GM18907 (cell line): Measurements from ENCODE around the gene PDPK1.
"Not testable (repeated sequence)": the region's sequence is repeated elsewhere in the genome, so short reads cannot be mapped to it uniquely, and the experiment has no call there.

Source experiments
- ATAC-seq: cut with Tn5 transposase; IDR thresholded peaks from one replicate; pipeline ENCODE4 v1.9.1; 2021; ENCODE audit warnings: mild to moderate bottlenecking, moderate library complexity; ENCODE audit not compliant: unreplicated experiment

The PDPK1 gene

GRCh38 chr16:2585651-2586081, 47.8 kb downstream of the PDPK1 start:
- ATAC-seq = no peak

DNA sequence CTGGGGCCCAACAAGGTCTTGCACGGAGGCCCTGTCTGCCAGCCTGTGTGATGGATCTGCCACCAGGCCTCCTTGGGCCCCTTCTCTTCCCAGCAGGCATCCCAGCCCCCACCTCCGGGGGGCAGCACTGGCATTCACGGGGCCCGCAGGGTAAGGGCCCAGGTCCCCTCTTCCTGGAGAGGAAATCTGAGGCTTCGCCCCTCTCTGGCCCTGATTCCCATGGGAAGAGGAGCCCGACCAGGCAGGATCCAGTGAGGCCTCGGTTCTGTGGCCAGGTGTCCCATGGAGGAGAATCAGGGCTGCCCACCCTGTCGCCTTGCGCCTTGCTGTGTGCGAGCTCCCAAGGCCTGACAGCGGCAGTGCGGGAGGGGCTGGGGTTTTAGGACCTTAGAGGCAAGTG, 48.4 kb downstream of the PDPK1 start:
- ATAC-seq = no peak

GRCh38 chr16:2586901-2587480, 49.2 kb downstream of the PDPK1 start:
- no peak for ATAC-seq

- no peak for ATAC-seq
These were observed 50.2 kb downstream of the PDPK1 start for GRCh38 chr16:2587891-2588565.

- ATAC-seq = no peak
These were observed 53.8 kb downstream of the PDPK1 start for GRCh38 chr16:2591476-2592240.

- ATAC-seq = no peak
These were observed 55.0 kb downstream of the PDPK1 start for GRCh38 chr16:2592786-2593185.

DNA sequence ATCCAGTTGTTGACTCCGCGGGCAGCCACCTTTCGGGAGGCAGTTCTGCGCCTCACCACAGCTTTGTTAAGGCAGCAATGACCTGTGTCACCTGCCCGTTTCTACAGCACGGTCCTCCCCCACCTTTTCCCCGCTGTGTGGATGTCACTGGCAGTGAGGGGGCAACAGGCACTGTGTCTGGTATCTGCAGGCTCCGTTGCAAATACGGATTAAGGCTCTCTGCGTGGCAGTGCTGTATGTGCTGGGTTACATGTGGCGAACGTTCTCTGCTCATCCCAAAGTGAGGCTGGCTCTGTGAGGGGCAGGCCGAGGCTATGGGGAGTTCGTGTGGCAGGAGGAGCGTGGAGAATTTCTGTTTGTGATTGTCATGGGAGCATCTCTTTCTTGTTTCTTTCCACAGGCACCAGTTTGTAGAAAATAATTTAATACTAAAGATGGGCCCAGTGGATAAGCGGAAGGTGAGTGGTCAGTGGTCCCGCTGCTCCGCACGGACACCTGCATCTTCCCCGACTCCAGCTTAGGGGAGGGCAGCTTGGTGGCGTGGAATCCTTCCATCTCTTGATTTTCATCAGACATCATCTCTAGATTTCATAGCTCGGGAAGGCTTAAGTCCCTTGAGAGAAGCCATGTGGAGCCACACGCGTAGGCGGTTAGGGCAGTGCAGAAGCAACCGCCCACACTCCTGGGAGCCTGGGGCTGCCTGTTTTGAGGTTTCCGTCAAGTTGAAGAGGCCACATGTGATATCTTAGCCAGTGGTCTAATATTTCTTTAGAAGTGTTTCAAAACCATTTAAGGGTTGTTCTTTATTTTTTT, 57.8 kb downstream of the PDPK1 start:
- ATAC-seq = no peak

DNA sequence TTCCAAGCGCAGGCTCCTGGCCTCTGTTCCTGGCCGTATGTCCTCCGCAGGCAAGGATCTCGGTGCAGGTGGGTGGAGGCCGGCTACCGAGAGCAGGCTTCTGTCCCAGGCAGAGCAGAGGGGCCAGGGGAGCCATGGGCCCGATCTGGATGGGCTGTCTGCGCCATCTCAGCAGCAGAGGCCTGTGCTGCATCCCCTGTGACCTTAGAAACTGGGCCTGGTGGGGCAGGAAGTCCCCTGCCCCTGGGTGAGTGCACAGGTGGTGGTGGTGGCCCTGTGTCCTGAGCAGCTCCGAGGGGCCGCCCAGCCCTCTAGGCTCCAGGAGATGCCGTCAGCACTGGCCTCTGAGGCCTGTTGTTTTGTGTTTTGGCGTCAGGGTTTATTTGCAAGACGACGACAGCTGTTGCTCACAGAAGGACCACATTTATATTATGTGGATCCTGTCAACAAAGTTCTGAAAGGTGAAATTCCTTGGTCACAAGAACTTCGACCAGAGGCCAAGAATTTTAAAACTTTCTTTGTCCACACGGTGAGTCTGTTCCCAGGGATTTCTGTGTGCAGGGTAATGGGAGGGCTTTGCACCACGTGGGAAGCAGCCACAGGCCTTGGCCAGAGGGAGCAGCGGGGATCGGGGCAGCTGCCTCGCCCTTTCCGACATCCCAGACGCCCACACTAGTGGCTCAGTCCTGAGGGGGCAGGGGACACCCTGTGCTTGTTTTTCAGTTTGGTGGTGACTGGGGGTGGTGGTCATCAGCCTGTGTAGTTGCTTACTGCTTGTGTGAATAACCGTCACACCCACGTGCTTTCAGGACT, 59.1 kb downstream of the PDPK1 start:
- no peak for ATAC-seq

GRCh38 chr16:2597560-2597902, 59.7 kb downstream of the PDPK1 start:
- ATAC-seq = no peak

DNA sequence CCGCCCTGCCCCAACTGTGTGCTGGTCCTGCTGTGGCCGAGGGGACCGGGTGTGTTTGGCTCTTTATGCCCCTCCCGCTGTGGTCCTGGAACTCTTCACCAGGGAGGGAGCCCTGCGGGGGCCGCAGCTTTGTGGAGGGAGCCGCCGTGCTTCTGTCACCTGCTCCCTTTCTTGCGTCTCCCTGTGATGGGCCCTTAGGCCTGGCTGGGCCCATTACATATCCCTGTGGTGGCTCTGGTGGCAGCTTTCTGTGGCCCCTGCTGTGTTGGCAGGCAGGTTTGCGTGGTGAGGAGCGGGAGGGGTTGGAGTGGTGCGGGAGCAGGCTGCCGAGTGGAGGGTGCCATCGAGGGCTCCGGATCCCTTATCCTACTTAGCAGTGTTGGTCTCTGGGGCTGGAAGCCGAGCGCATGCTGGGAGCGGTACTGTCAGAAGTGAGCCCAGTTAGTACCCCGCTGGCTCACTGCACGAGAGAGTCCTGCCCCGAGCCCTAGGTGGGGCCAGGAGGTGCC, 60.4 kb downstream of the PDPK1 start:
- ATAC-seq = no peak

DNA sequence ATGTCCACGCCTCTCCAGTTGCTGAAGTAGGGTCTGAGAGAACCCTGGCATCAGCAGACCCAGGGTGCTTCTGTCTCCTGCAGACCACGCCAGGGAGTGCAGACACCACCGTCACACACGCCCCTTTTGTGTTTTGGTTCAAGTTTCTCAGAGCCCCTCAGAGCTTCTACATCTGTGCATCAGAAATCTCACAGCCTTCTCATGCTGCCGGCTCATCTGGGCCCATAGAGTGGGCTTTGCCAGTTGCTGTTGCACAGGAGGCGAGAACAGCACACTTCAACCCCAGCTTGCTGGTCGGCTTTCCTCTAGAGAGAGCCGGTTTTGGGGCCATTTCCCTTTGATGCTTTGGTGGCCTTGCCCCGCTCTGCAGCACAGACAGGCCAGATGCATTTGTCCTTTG, 60.9 kb downstream of the PDPK1 start:
- no peak for ATAC-seq

- not testable (repeated sequence) for ATAC-seq
These were observed 61.3 kb downstream of the PDPK1 start for GRCh38 chr16:2599165-2599564.

DNA sequence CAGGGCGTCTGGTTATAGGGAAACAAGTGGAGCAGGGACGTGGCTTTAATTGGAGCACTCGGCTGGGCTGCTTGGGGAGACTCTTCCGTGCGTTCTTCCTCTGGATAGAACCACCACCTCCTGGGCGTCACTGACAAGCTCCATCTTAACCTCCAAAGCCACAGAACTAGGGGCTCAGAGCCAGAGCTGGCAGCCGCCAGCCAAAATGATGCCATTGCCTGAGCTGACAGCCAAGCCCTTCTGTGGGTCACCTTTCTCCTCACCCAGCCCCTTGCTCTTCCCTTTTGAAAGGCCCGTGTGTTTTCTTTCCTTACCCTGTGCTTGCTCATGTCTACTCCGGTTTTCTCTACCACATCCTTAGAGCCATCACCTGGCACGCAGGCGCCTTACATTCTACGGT, 62.0 kb downstream of the PDPK1 start:
- not testable (repeated sequence) for ATAC-seq

GRCh38 chr16:2601301-2602025, 63.6 kb downstream of the PDPK1 start:
- ATAC-seq = not testable (repeated sequence)

GRCh38 chr16:2602175-2602574, 64.4 kb downstream of the PDPK1 start:
- ATAC-seq = not testable (repeated sequence)

GRCh38 chr16:2603165-2604015, 65.6 kb downstream of the PDPK1 start:
- peak; percentile 65 for ATAC-seq

GRCh38 chr16:2604016-2604369, 66.2 kb downstream of the PDPK1 start:
- ATAC-seq = not testable (repeated sequence)

DNA sequence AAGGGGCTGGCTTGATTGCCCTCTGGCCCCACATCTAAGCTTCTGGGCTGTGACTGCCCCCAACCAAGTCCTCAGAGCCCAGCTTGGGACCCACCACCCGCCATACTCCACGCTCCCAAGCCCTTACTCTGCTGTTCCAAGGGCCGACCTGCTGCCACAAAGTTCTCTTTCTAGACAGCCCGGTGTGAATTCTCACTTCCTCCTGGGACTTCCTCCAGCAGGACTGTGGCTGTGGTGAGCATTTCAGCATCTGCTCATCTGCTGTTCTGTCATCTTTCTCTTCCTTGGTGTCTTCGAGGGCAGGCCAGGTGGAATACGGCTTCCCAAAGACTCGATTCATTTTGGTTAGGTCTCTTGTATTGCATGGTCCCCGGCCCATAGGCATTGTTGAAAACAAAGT, 69.0 kb downstream of the PDPK1 start:
- ATAC-seq = peak; percentile 34

GRCh38 chr16:2609345-2609744, 71.5 kb downstream of the PDPK1 start:
- not testable (repeated sequence) for ATAC-seq
